Measurements from ENCODE around the gene APOL5.

GRCh38 chr22:35708453-35708852 is 9.2 kb upstream of the APOL5 start:
- TF ChIP-seq CTCF (IDR thresholded peaks at IDR 0.05) (no peak), POLR2A (IDR thresholded peaks at IDR 0.05) (no peak), POLR2AphosphoS5 (IDR thresholded peaks at IDR 0.05) (no peak)
